Epithelial cell of proximal tubule (primary cell): Measurements from ENCODE around the gene ADAMTS4. TPM values are rescaled to one million over a fixed set of nuclear protein-coding genes. Genes with fewer than 3 reads are reported as not detected.
A peak's percentile ranks its signal among the peaks of the same experiment; 100 is the strongest.

Experiments
- DNase-seq: peaks from one replicate; pipeline ENCODE4 v3.0.0-alpha.2; 2011; ENCODE audit warnings: low read depth
- H3K4me3 ChIP-seq: 2 replicates; pipeline ENCODE4 v1.5.1; 2011; ENCODE audit warnings: low read depth, mild to moderate bottlenecking, low read length
- CTCF ChIP-seq: conservative IDR thresholded peaks from 2 replicates; pipeline ENCODE4 v1.5.1; 2012; ENCODE audit warnings: low read depth, mild to moderate bottlenecking, low read length
- total RNA-seq: library from RNA; depleted of rRNA; stranded (reverse); fragments of >200 nt; gene quantifications from 2 replicates; pipeline ENCODE4 v1.2.3, GENCODE V29; 2015

ADAMTS4 gene
- total RNA-seq, 1 donor from 2014 or later = under 0.01 TPM

DNA sequence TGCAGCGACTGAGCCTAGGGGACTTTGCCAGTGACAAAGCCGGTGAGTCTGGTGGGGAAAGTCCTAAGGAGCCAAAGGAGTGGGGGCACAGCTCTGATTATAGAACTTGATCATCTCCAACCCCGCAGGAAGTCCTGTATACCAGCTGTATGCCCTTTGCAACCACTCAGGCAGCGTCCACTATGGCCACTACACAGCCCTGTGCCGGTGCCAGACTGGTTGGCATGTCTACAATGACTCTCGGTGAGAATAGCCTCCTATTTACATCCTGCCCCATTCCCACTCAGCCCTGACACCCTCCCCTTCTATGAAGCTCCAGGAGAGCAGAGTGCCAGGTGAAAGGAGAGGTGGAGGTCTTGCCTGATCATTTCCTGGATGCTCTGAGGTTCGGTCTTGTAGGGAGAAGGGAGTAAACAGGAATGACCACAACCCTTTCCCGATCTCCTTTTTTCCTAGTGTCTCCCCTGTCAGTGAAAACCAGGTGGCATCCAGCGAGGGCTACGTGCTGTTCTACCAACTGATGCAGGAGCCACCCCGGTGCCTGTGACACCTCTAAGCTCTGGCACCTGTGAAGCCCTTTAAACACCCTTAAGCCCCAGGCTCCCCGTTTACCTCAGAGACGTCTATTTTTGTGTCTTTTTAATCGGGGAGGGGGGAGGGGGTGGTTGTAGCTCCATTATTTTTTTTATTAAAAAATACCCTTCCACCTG lies 33.8 kb downstream of the ADAMTS4 start:
- no peak for DNase-seq
- H3K4me3 ChIP-seq = peak overlapping the region; percentile 74
- TF ChIP-seq CTCF = no peak

- no peak for TF ChIP-seq CTCF
Measured at GRCh38 chr1:161163793-161164192, 35.1 kb downstream of the ADAMTS4 start.

DNA sequence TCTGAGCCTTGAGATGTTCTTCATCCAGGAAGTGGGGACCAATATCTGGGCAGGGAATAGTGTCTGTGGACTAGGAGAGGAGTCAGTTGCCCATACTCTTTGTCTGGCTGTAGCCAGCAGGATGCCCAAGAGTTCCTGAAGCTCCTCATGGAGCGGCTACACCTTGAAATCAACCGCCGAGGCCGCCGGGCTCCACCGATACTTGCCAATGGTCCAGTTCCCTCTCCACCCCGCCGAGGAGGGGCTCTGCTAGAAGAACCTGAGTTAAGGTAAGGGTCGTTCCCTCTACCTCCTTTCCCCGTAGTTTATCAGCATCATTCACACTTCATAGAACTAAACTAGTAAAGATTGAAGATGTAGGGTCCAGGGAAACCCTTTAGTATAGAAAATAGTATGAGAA lies 36.0 kb downstream of the ADAMTS4 start:
- DNase-seq = no peak
- TF ChIP-seq CTCF = no peak
- no peak overlapping the region for H3K4me3 ChIP-seq

More at GRCh38 chr1:161163793-161164192, 35.1 kb downstream of the ADAMTS4 start:
- no peak overlapping the region for H3K4me3 ChIP-seq
- no peak for DNase-seq

- no peak for DNase-seq
- no peak overlapping the region for H3K4me3 ChIP-seq
- no peak for TF ChIP-seq CTCF
Measured at GRCh38 chr1:161162052-161162451, 36.8 kb downstream of the ADAMTS4 start.

DNA sequence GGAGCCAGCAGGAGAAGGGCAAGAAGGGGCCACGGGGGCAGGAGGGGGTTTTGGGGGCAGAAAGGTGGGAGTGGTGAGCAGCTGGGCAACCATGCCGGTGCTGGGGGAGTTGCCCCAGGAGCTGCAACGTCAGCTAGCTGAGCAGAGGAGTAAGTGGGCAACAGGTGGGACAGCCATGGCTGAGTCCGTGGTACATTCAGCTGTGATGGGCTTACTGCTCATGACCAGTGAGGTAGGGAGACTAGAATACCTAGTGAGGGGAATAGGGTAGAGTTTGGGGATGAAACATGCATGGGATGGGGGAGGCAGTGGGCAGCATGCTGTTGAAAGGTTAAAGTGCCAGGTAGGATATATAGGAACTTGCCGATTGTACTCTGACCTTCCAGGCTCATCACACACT lies 37.2 kb downstream of the ADAMTS4 start:
- no peak for TF ChIP-seq CTCF
- DNase-seq = no peak
- H3K4me3 ChIP-seq = no peak overlapping the region

DNA sequence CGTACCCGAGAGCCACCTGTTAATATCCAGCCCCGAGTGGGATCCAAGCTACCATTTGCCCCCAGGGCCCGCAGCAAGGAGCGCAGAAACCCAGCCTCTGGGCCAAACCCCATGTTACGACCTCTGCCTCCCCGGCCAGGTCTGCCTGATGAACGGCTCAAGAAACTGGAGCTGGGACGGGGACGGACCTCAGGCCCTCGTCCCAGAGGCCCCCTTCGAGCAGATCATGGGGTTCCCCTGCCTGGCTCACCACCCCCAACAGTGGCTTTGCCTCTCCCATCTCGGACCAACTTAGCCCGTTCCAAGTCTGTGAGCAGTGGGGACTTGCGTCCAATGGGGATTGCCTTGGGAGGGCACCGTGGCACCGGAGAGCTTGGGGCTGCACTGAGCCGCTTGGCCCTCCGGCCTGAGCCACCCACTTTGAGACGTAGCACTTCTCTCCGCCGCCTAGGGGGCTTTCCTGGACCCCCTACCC lies 38.1 kb downstream of the ADAMTS4 start:
- TF ChIP-seq CTCF = no peak
- no peak for DNase-seq
- H3K4me3 ChIP-seq = no peak overlapping the region

GRCh38 chr1:161159913-161160243 lies 39.0 kb downstream of the ADAMTS4 start:
- DNase-seq = no peak
- TF ChIP-seq CTCF = no peak
- peak overlapping the region; percentile 75 for H3K4me3 ChIP-seq
